BJ (cell line): ENCODE results near the gene ZBTB20. TPM values are rescaled to one million over a fixed set of nuclear protein-coding genes. Genes with fewer than 3 reads are reported as not detected.
A peak's percentile ranks its signal among the peaks of the same experiment; 100 is the strongest.

Source experiments
- CTCF ChIA-PET: fragments of 350-600 bp; formaldehyde crosslinking; extraction: SDS; loops from one replicate; lab custom pipeline; 2021; ENCODE audit warnings: antibody characterized with exemption, inconsistent platforms; lab: Yijun Ruan, JAX
- POLR2A ChIA-PET: fragments of 300-600 bp; sonication (Branson Sonifier 250); formaldehyde crosslinking; extraction: SDS; loops from one replicate; lab custom pipeline; 2021; ENCODE audit warnings: antibody characterized with exemption; lab: Charles Lee
- DNase-seq: peaks from one replicate; pipeline ENCODE4 v3.0.0-alpha.2; 2011; ENCODE audit warnings: low read depth
- H3K27me3 ChIP-seq: 2 replicates; pipeline ENCODE4 v1.6.0; 2011; ENCODE audit warnings: low read length; ENCODE audit not compliant: control insufficient read depth, insufficient read depth
- H3K36me3 ChIP-seq: 2 replicates; pipeline ENCODE4 v1.5.1; 2011; ENCODE audit warnings: low read length; ENCODE audit not compliant: control insufficient read depth, insufficient read depth
- H3K4me3 ChIP-seq: 2 replicates; pipeline ENCODE4 v1.5.1; 2011; ENCODE audit warnings: low read depth, mild to moderate bottlenecking, control low read depth, low read length
- CTCF ChIP-seq: IDR thresholded peaks from 2 replicates; pipeline ENCODE4 v1.5.1; 2011; ENCODE audit warnings: low read depth, mild to moderate bottlenecking, control low read depth, inconsistent platforms, low read length, moderate library complexity; ENCODE audit not compliant: insufficient read depth
- polyA plus RNA-seq: library from polyadenylated mRNA; depleted of rRNA; stranded (reverse); fragments of >200 nt; gene quantifications from 2 replicates; pipeline ENCODE4 v1.2.3, GENCODE V29; 2011

The ZBTB20 gene
- polyA plus RNA-seq, 1 experiment = 6.0 TPM

- DNase-seq = no peak
- POLR2A ChIA-PET = interaction anchor here (0.6 kb wide), 1 partner anchor 1351 kb away, joined by 8 read pairs; no protein-coding TSS in a partner anchor
- H3K27me3 ChIP-seq = no peaks in the 10 kb centered on the region
These were observed 697.0 kb downstream of the ZBTB20 start for GRCh38 chr3:114450008-114450596.

GRCh38 chr3:114449271-114450007, 697.6 kb downstream of the ZBTB20 start:
- Histone ChIP-seq H3K36me3 (no peaks in the 10 kb centered on the region), H3K27me3 (no peaks in the 10 kb centered on the region), H3K4me3 (peak overlapping the region; percentile 22)
- ChIA-PET CTCF (interaction anchor here (0.6 to 1.8 kb wide), 3 partner anchors 9 to 86 kb away, joined by 3 to 4 read pairs (median 3); no protein-coding TSS in a partner anchor), POLR2A (interaction anchor here (0.6 kb wide), 1 partner anchor 1350 kb away, joined by 8 read pairs; no protein-coding TSS in a partner anchor)
- TF ChIP-seq CTCF = no peak
- no peak for DNase-seq

More at GRCh38 chr3:114450008-114450596, 697.0 kb downstream of the ZBTB20 start:
- no peak for TF ChIP-seq CTCF
- peak overlapping the region; percentile 11; the same call in 1 of the 2 replicates for H3K4me3 ChIP-seq
- CTCF ChIA-PET = interaction anchor here (0.6 to 1.8 kb wide), 3 partner anchors 8 to 86 kb away, joined by 3 to 4 read pairs (median 3); no protein-coding TSS in a partner anchor
- H3K36me3 ChIP-seq = no peaks in the 10 kb centered on the region

GRCh38 chr3:114447950-114448479, 699.1 kb downstream of the ZBTB20 start:
- no peak for TF ChIP-seq CTCF
- ChIA-PET CTCF (interaction anchor here (1.1 to 1.6 kb wide), 4 partner anchors 9 to 86 kb away, joined by 3 to 8 read pairs (median 4); no protein-coding TSS in a partner anchor), POLR2A (interaction anchor here (0.6 kb wide), 1 partner anchor 10 kb away, joined by 3 read pairs; no protein-coding TSS in a partner anchor)
- Histone ChIP-seq H3K4me3 (no peak overlapping the region), H3K36me3 (no peaks in the 10 kb centered on the region), H3K27me3 (no peaks in the 10 kb centered on the region)
- DNase-seq = no peak

GRCh38 chr3:114447545-114447944, 699.5 kb downstream of the ZBTB20 start:
- ChIA-PET CTCF (interaction anchor here (1.1 to 1.6 kb wide), 4 partner anchors 10 to 85 kb away, joined by 3 to 8 read pairs (median 4); no protein-coding TSS in a partner anchor), POLR2A (interaction anchor here (0.6 kb wide), 1 partner anchor 11 kb away, joined by 3 read pairs; no protein-coding TSS in a partner anchor)
- Histone ChIP-seq H3K4me3 (no peak overlapping the region), H3K27me3 (no peaks in the 10 kb centered on the region), H3K36me3 (no peaks in the 10 kb centered on the region)
- no peak for DNase-seq
- TF ChIP-seq CTCF = 0 out of 2 replicates have a peak, but pooled peaks have one; percentile 5
